ENCODE results near the gene ELAC2.

Gene ELAC2

DNA sequence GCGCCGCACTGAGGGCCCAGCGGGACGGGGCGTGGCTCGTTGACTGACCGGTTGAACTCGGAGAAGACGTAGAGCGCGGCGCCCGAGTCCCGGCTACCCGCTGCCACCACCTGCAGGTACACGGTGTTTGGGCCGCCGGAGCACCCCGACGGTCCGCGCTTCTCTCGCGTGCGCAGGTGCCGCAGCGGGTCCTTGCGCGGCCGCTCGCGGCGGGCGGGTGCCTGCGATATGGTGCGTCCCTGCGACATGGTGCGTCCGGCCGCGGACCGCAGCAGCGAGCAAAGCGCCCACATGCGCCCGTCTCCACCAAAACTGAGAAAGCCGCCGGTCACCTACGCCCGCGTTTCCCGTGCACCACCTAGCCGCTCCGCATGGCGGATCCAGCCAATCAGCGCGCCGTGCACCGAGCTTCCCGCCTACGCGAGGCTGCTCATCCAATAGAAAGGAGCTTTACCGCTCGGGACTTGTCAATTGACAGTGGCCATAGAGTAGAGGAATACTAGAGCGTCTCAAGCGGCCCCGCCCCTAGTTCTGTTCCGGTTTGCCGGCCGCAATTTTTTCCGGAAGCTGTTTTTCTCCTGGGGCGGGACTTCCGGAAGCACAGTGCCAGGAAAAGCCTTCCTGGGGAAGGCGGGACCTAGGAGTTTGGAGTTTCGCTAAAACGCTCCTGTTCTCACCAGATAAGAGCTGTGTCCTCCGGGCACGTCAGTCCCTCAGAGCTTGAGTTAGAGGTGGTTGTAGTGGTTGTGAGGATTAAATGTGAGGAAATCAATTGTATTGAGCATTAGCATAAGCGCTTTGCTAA lies at the start of gene ELAC2:
ELAC2 (minus strand) TSS at position 373 of the 805 bp plus-strand sequence; CDS start at position 293, 80 bp downstream.
- DNase-seq: peak; percentile 93

- DNase-seq: no peak
Observed at GRCh38 chr17:13065032-13065431, 47.2 kb upstream of the ELAC2 start.

DNA sequence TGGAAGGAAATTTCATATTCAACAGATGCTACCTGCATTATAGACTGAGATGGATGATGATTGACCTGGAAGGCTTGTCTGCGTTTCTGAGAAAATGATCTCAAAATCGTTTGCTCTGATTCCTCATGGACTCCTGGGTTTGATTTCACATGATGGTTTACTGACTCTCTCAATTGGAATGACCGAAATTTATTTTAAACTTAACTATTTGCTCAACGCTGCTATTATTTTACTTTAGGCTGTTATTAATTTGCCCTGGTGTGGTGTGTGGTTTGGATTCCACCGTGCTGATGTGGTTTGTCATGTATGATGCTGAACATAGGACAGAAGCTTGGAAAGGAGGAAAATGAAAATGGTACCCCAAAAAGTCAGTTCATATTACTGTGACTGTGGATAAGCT lies 37.3 kb upstream of the ELAC2 start:
- no peak for DNase-seq

DNA sequence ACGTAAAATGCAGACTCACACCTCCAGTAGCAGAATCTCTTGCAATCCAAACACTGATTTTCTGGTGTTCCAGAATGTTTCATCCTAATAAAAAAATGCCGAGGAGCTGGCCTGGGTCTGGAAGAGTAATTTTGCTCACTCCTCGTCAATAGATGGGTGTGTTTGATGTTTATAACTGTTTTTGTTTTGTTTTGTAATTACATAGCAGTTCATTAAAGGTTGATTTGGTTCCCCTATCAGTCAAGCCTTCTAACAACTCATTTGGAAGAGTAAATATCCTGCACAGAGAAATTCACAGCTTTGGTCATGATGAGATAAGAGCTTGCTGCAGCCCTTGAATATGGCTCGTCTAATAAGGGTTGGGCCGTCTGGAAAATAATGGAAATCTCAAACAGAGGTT lies 36.8 kb upstream of the ELAC2 start:
- DNase-seq: no peak

DNA sequence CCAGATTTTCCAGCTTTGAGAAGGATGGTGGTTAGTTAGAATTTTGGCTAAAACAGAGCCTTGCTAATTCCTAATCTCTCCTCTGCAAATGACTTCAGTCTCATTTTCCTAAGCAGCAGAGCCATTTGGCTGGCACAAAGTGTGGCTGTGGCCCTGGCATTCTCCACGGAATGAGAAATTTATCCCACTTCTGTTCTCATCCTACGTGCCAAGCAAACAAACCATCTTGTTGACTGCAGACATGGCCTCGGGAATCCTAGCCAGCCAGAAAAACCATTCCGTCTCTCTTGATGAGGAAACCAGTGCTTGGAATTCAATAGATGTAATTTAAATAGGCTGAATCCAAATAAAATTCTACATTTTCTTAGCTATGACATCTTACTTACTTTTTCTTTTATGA lies 34.1 kb upstream of the ELAC2 start:
- DNase-seq: no peak

GRCh38 chr17:13047011-13047606 lies 29.3 kb upstream of the ELAC2 start:
- no peak for DNase-seq

DNA sequence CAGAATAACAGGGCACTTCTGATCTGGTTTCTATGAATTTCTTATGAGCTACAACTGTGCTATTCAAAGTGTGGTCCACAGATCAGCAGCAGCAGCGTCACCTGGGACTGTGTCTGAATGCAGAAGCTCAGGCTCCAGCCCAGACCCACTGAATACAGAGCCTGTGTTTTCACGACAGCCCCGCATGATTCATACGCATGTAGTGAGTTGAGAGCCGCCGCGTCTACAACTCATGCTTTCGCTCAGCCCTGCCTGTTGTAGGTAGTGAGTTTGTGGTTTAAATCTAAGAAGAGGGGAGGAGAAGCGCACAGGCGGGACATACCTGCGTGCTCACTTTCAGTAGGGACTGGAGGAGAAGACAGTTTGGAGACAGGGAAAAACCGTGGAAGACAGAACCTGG lies 28.5 kb upstream of the ELAC2 start:
- DNase-seq: no peak

GRCh38 chr17:13044572-13045065 lies 26.8 kb upstream of the ELAC2 start:
- no peak for DNase-seq

- DNase-seq: no peak
Observed at GRCh38 chr17:13038931-13039665, 21.3 kb upstream of the ELAC2 start.

GRCh38 chr17:13036751-13037150 lies 18.9 kb upstream of the ELAC2 start:
- no peak for DNase-seq

- no peak for DNase-seq
Observed at GRCh38 chr17:13035420-13035819, 17.6 kb upstream of the ELAC2 start.

- peak; percentile 30 for DNase-seq
Observed at GRCh38 chr17:13031718-13032350, 14.0 kb upstream of the ELAC2 start.

DNA sequence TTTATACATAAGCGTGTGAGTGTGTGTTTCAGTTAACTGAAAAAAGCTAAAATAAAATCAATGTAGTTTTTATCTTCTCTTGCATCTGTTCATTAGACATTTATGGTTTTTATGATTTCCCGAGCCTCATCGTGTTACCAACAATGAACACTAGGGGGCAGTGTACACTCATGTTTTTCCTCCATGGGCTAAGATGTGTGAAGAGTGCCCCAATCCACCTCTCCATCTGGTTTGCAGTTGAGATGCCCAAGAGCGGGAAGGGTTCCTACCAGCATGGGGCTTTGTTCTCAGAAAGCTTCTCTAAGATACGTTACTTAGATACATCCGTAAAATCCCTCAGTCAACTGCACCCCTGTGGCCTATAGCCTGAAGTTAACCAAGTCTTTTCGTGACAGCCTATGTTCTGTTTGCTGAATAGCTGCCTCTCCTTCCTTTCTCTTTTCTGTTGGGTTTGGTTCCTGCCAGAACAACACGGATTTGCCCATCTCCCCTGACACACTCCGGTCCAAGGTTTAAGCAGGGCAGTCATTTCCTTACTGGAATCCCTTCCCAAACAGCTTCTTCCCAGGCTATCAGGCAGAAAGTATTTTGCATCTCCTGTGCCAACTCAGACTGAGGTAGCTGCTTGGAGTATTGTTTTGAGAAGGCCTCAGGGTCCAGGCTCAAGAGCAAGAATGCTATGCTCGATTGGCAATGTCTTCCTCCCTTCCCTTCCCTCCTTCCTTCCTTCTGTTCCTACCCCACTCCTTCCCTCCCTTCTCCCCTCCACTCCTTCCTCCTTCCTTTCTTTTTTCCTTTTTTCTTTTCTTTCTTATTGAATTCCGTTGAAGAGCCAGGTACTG lies 12.9 kb upstream of the ELAC2 start:
- peak; percentile 24 for DNase-seq

GRCh38 chr17:13030056-13030455 lies 12.2 kb upstream of the ELAC2 start:
- DNase-seq: no peak

DNA sequence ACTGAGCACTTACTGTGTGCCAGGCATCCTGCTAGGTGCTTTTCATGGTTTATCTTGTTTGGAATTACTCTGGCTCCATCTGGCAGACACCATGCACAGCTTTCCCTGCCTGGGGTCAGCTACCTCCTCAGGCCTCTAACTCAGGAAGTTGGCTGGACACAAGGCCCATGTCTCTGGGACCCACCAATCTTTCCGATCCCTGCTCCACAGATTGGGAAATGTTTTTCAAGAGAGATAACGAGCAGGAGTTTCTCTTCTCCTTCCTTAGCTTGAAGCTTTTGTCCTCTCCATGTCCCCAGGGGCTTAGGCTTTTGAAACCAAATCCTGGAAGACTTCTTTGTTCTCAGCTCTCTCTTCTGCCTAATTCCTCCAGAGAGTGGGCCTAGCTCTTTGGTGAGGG lies 11.5 kb upstream of the ELAC2 start:
- DNase-seq: no peak

DNA sequence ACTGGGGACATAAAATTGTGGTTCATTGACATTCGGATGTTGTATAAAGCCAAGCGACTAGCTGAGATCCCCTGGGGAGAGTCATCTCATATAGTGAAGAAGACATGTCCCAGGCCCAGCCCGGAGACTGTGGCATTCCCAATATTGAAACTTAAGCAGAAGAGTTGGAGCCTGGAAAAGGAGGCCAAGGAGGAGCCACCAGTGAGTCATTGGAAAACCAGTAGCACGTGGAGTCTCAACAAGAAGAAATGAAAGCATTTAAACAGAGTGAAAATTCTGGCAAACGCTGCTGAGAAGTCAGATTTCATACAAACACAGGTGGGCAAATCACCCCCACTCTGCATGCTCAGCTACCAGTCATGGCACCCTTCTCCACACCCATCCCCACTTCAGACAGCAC lies 9.4 kb upstream of the ELAC2 start:
- no peak for DNase-seq

GRCh38 chr17:13025687-13026086 lies 7.9 kb upstream of the ELAC2 start:
- no peak for DNase-seq

GRCh38 chr17:13025258-13025627 lies 7.4 kb upstream of the ELAC2 start:
- no peak for DNase-seq

GRCh38 chr17:13024526-13025257 lies 6.9 kb upstream of the ELAC2 start:
- DNase-seq: peak; percentile 72

GRCh38 chr17:13024016-13024415 lies 6.2 kb upstream of the ELAC2 start:
- DNase-seq: no peak

DNA sequence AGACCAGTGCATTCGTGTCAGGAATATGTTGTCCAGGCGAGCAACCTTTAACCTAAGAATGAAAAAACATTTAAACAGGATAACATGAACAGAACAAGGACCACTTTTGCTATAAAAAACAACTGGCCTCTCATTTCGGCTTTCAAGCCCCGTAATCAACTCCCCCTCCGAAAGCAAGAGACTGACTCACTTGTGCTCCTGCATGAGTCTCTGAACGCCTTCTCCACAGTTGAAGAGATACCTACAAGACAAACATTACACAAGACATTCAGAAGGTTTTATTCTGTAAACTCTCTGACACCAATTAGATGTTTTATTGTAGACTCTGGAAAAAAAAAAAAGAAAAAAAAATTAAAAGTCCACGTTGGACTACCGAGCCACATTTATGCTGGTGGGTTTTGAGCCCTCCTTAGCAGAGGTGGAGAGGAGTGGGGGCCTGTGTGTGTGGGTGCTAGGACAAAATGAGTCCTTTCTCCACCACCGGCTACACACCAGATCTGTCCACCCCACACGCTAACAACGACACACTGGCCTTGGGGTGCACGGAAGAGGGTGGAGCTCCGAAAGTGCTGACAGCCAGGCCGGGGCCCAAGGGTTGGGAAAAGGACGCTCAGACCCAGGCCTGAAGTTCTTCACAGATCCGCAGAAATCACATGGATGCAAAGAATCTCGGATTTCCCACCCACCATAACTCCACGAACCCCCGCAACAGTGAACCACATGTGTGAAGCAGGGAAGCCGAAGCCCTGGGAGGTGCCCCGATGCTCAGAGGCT lies 759 bp downstream of the ELAC2 start:
- no peak for DNase-seq

Data from activated T-cell treated with anti-CD3 and anti-CD28 coated beads, Interleukin-2, amount 50 U/mL, for 1 hour (primary cell).